ENCODE results near the gene TBR1.

Gene TBR1

DNA sequence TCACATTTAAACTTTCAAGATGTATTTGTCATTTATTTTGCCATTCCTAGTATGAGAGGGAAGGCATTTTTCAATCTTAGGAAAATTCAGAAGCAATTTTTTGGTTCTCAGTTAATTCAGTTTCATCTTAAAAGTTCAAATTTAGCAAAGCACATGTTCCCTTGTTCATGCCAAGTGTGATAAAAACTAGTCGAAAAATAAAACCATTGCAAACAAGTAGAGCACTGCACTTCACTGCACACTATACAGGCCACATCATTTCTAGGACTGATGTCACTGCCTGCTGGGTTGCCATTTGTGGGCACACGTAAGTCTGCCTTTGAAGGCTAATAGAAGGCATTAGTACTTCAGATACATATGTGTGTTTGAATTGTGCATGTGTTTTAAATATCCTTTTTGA is 14.3 kb downstream of the TBR1 start:
- FAIRE-seq = no peak

DNA sequence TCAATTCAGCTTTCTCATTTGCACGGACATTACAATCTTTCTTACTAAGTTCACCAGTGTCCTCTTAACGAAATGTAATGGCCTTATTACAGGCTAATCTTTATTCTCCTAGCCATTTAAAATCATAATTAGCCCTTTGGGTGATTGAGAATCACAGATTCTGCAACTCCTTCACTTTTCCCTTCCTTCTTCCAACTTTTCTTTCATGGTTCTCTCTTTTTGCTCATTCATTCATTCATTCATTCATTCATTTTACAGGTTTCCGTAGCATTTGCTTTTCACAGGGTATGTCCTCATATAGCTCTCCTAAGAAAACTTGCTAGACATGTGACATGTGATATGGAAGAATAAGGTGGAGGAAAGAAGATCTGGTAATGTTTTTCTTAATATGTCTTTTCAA is 16.0 kb downstream of the TBR1 start:
- FAIRE-seq = no peak

DNA sequence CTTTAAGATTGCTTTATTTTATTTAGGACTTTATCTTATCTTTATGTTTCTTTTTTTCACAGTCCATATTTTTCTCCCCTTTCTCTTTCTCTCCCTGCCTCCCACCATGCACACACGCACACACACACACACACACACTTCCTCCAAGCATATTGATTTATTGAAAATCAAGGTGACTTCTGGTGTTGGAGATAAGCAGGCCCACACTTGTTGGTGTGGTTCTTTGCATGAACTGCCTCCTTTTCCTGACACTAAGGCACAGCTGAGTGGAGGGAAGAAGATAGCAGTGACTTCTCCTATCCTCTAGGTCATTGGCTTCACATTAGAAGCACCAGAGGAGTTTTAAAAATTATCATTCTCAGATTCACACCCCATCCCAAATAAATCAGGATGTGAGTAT is 18.0 kb downstream of the TBR1 start:
- no peak for FAIRE-seq

DNA sequence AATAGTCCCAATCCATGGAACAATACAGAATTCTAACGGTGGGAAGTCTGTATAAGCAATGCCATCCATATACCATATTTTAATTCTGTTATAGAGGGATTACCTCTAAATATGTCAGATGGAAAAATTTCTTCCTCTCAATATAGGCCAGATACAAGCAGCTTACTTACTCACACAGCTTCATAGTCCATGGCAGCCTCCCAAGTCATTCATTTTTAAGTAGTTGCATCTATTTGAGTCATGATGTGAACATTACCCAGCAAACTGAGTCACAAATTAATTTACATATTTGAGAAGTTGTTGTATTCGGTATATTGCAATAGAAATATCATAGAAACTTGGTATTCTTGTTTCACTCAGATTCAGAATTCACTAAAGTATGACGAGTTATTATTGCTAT is 20.3 kb downstream of the TBR1 start:
- FAIRE-seq = no peak

DNA sequence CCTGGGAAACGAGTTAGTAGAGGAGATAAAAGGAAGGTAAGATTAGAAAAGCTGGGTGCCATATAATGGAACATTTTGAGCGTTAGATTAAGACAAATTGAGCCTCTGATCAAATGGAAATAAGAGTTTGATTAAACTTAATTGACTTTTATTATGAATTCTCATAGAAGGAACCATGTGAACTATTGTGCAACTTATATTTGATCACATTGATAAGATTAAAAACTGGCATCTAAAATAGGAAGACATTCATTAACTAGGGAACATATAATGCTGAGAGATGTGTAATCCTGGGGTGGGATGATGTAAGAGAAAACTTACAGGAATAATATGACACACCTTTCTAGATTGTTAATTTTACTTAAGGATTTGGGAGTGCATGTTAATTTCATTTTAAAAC is 22.5 kb downstream of the TBR1 start:
- no peak for FAIRE-seq

DNA sequence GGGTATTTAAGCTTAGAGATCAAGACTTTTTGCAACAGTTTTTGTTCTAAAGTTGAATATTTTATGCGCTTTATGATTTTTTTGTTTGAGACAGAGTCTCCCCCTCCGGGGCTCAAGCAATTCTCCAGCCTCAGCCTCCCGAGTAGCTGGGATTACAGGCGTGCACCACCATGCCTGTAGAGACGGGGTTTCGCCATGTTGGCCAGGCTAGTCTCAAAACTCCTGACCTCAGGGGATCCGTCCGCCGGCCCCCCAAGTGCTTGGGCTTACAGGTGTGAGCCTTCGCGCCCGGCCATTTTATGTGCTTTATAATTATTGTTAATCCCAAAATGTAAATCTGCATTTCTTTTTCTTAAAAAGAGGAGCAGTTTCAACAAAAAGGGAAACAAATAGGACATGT is 29.0 kb downstream of the TBR1 start:
- no peak for FAIRE-seq

- FAIRE-seq = no peak
Observed at GRCh38 chr2:161448431-161448830, 32.3 kb downstream of the TBR1 start.

DNA sequence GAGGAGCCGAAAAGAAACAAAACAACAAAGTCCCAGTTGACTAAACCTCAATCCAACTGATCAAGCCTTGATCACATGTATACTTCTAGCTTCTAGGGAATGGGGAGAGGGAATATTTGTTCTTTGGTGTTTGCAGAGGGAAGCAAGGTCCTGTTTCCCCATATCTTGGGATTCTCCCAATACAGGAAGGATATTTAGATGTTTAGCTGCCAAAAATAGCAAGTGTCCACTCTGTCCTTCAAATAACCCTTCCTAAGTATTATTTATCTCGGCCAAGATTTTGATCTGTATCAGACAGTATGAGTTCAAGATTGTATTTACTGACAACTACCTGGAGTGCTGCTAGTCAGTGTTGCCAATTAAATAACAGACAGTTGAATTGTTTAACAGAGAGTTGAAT is 55.5 kb downstream of the TBR1 start:
- FAIRE-seq = no peak

- no peak for FAIRE-seq
Observed at GRCh38 chr2:161474920-161475319, 58.8 kb downstream of the TBR1 start.
